Esophagus squamous epithelium (tissue), 4 donors: ENCODE measurements around the gene CTNNA3.

ENCODE experiments used
- POLR2A ChIP-seq, 4 donors: fragments of 450-650 bp; IDR thresholded peaks; one replicate each; pipeline ENCODE4 v1.6.1; 2017; ENCODE audit warnings: antibody characterized with exemption in 4 of 4, mild to moderate bottlenecking in 4 of 4, moderate library complexity in 3 of 4
- TF ChIP-seq, protein P1 (sequence below), 6 experiments: fragments of 450-650 bp in 4 of 6; fragments of 200-600 bp in 2 of 6; sonication (generic) in 2 of 6; IDR thresholded peaks; one replicate each; pipeline ENCODE4 v1.5.1; 2016 to 2019; ENCODE audit warnings: antibody characterized with exemption in 6 of 6, mild to moderate bottlenecking in 4 of 6, moderate library complexity in 4 of 6

DNA sequence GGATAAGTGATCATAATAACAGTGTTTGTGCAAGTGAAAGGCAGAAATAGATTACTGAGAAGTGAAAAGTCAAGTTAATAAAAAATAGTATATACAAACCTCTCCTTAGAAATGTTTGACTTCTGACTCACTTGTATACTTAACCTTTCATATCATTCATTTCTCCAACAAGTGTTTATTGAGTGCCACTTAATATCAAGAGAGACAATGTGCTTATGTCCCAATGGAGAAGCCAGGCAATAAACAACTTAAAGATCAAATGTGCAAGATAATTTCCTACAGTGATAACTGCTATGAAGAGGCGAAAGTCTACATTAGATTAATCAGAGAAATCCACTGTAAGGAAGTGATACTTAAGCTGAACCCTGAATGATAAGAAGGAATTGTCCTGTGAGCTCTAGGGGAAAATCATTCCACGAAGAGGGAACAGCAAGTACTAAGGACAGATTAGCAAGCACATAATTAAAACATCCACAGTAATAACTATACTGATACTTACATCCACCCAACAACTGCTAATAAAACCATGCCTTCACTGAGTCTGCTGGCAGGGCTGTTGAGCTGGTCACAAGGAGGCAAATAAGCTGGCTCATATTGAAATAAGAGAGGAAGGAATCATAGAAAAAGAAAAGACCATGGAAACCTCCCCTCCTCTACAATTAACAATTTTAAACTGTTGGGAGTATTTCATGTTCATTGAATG lies 203.5 kb downstream of the CTNNA3 start:
- no peak for TF ChIP-seq POLR2A (IDR thresholded peaks at IDR 0.05)
- TF ChIP-seq, protein P1, sequence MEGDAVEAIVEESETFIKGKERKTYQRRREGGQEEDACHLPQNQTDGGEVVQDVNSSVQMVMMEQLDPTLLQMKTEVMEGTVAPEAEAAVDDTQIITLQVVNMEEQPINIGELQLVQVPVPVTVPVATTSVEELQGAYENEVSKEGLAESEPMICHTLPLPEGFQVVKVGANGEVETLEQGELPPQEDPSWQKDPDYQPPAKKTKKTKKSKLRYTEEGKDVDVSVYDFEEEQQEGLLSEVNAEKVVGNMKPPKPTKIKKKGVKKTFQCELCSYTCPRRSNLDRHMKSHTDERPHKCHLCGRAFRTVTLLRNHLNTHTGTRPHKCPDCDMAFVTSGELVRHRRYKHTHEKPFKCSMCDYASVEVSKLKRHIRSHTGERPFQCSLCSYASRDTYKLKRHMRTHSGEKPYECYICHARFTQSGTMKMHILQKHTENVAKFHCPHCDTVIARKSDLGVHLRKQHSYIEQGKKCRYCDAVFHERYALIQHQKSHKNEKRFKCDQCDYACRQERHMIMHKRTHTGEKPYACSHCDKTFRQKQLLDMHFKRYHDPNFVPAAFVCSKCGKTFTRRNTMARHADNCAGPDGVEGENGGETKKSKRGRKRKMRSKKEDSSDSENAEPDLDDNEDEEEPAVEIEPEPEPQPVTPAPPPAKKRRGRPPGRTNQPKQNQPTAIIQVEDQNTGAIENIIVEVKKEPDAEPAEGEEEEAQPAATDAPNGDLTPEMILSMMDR (IDR thresholded peaks at IDR 0.05), result no peak
